ENCODE results near the gene TRUB1. TPM values are rescaled to one million over a fixed set of nuclear protein-coding genes. Genes with fewer than 3 reads are reported as not detected.

The TRUB1 gene
- total RNA-seq, 6 experiments from 2014 or later: 17.4 to 23.2 (median 22.3) TPM

- no peak for DNase-seq
- H3K36me3 Mint-ChIP-seq (ENCODE audit: low read depth): no peaks in the 10 kb centered on the region
- 0 out of 2 replicates have a peak, but pooled peaks cover 5% of the 10 kb centered on the region for H3K4me1 Mint-ChIP-seq (ENCODE audit: low read depth)
- H3K27me3 Mint-ChIP-seq (ENCODE audit: insufficient read depth): peaks cover 2% of the 10 kb centered on the region
- H3K9me3 Mint-ChIP-seq: no peaks in the 10 kb centered on the region
- H3K27ac Mint-ChIP-seq: no peak overlapping the region
- H3K4me3 Mint-ChIP-seq: no peak overlapping the region
- TF ChIP-seq CTCF (IDR thresholded peaks at IDR 0.05): no peak
Observed at GRCh38 chr10:114911052-114911711, 26.8 kb upstream of the TRUB1 start.

GRCh38 chr10:114911801-114912469, 26.1 kb upstream of the TRUB1 start:
- Mint-ChIP-seq H3K27me3 (ENCODE audit: insufficient read depth) (peaks cover 3% of the 10 kb centered on the region), H3K36me3 (ENCODE audit: low read depth) (no peaks in the 10 kb centered on the region), H3K9me3 (no peaks in the 10 kb centered on the region), H3K4me3 (no peak overlapping the region), H3K27ac (no peak overlapping the region), H3K4me1 (ENCODE audit: low read depth) (0 out of 2 replicates have a peak, but pooled peaks cover 5% of the 10 kb centered on the region)
- TF ChIP-seq CTCF (IDR thresholded peaks at IDR 0.05): no peak
- DNase-seq: no peak

GRCh38 chr10:114912470-114912859, 25.5 kb upstream of the TRUB1 start:
- H3K36me3 Mint-ChIP-seq (ENCODE audit: low read depth): no peaks in the 10 kb centered on the region
- H3K27me3 Mint-ChIP-seq (ENCODE audit: insufficient read depth): peaks cover 5% of the 10 kb centered on the region; the same call in 1 of the 2 replicates
- no peak overlapping the region for H3K4me3 Mint-ChIP-seq
- H3K9me3 Mint-ChIP-seq: no peaks in the 10 kb centered on the region
- no peak overlapping the region for H3K27ac Mint-ChIP-seq
- DNase-seq: no peak
- 0 out of 2 replicates have a peak, but pooled peaks cover 5% of the 10 kb centered on the region for H3K4me1 Mint-ChIP-seq (ENCODE audit: low read depth)
- TF ChIP-seq CTCF (IDR thresholded peaks at IDR 0.05): no peak

GRCh38 chr10:114914560-114914959, 23.4 kb upstream of the TRUB1 start:
- TF ChIP-seq CTCF (IDR thresholded peaks at IDR 0.05): no peak
- no peak for DNase-seq
- H3K36me3 Mint-ChIP-seq (ENCODE audit: low read depth): no peaks in the 10 kb centered on the region
- no peak overlapping the region for H3K27ac Mint-ChIP-seq
- no peaks in the 10 kb centered on the region for H3K9me3 Mint-ChIP-seq
- peaks cover 13% of the 10 kb centered on the region for H3K4me1 Mint-ChIP-seq (ENCODE audit: low read depth)
- peaks cover 8% of the 10 kb centered on the region for H3K27me3 Mint-ChIP-seq (ENCODE audit: insufficient read depth)
- H3K4me3 Mint-ChIP-seq: no peak overlapping the region

GRCh38 chr10:114915294-114915693, 22.7 kb upstream of the TRUB1 start:
- Mint-ChIP-seq H3K4me3 (no peak overlapping the region), H3K27me3 (ENCODE audit: insufficient read depth) (peaks cover 9% of the 10 kb centered on the region), H3K36me3 (ENCODE audit: low read depth) (no peaks in the 10 kb centered on the region), H3K4me1 (ENCODE audit: low read depth) (peaks cover 13% of the 10 kb centered on the region), H3K9me3 (no peaks in the 10 kb centered on the region), H3K27ac (no peak overlapping the region)
- TF ChIP-seq CTCF (IDR thresholded peaks at IDR 0.05): no peak
- no peak for DNase-seq
